Measurements from ENCODE around the gene USF1.
"Not testable (repeated sequence)": the region's sequence is repeated elsewhere in the genome, so short reads cannot be mapped to it uniquely, and the experiment has no call there.

USF1 gene

DNA sequence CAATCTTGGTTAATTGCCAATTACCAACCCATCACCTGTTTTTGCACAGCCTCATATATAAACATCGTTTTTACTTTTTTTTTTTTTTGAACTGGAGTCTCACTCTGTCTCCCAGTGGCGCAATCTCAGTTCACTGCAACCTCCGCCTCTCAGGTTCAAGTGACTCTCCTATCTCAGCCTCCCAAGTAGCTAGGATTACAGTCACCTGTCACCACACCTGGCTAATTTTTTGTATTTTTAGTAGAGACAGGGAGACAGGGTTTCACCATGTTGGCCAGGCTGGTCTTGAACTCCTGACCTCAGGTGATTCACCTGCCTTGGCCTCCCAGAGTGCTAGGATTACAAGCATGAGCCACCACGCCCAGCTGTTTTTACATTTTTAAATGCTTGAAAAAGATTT is 53.7 kb downstream of the USF1 start:
- DNase-seq (ENCODE audit: low read depth in 2 of 2), result not testable (repeated sequence)
